Skeletal muscle satellite cell (primary cell): Measurements from ENCODE around the gene OR11A1. TPM values are rescaled to one million over a fixed set of nuclear protein-coding genes. Genes with fewer than 3 reads are reported as not detected.

Experiments used
- H3K27me3 ChIP-seq: 2 replicates; pipeline ENCODE4 v1.7.0; 2013; ENCODE audit warnings: low read length; ENCODE audit not compliant: control insufficient read depth, insufficient read depth
- H3K36me3 ChIP-seq: 2 replicates; pipeline ENCODE4 v1.7.0; 2013; ENCODE audit warnings: mild to moderate bottlenecking, control low read depth, low read length; ENCODE audit not compliant: insufficient read depth
- H3K4me1 ChIP-seq: 2 replicates; pipeline ENCODE4 v1.7.0; 2013; ENCODE audit warnings: low read length; ENCODE audit not compliant: control insufficient read depth, insufficient read depth
- H3K4me2 ChIP-seq: 2 replicates; pipeline ENCODE4 v1.7.0; 2013; ENCODE audit warnings: mild to moderate bottlenecking, low read length
- H3K4me3 ChIP-seq: 2 replicates; pipeline ENCODE4 v1.7.0; 2013; ENCODE audit warnings: low read length
- H3K9ac ChIP-seq: 2 replicates; pipeline ENCODE4 v1.7.0; 2013; ENCODE audit warnings: mild to moderate bottlenecking, low read depth, low read length, moderate library complexity
- H3K9me3 ChIP-seq: replicated peaks from 2 replicates; pipeline ENCODE4 v1.7.0; 2013; ENCODE audit warnings: mild to moderate bottlenecking, control low read depth, low read length
- total RNA-seq: library from RNA; depleted of rRNA; stranded (reverse); fragments of >200 nt; gene quantifications from 2 replicates; pipeline ENCODE4 v1.2.3, GENCODE V29; 2012; rRNA removed

Gene OR11A1
- total RNA-seq = not detected in 2 replicates

GRCh38 chr6:29456971-29457370 is at the start of gene OR11A1, which contains the start of gene OR2H1:
TSS of gene OR11A1 (minus strand) at chr6:29457071. CDS start at chr6:29427641, 29,430 bp downstream.
TSS of gene OR2H1 (plus strand) at chr6:29457155. CDS start at chr6:29461770, 4,615 bp downstream.
- no peaks in the 10 kb centered on the region for H3K36me3 ChIP-seq
- H3K4me3 ChIP-seq = no peak within 1 kb of the TSS
- no peak within 1 kb of the TSS for H3K4me2 ChIP-seq
- H3K9ac ChIP-seq = no peak within 1 kb of the TSS
- no peaks in the 10 kb centered on the region for H3K4me1 ChIP-seq
- no peaks in the 10 kb centered on the region for H3K27me3 ChIP-seq
- H3K9me3 ChIP-seq = no peaks in the 10 kb centered on the region

DNA sequence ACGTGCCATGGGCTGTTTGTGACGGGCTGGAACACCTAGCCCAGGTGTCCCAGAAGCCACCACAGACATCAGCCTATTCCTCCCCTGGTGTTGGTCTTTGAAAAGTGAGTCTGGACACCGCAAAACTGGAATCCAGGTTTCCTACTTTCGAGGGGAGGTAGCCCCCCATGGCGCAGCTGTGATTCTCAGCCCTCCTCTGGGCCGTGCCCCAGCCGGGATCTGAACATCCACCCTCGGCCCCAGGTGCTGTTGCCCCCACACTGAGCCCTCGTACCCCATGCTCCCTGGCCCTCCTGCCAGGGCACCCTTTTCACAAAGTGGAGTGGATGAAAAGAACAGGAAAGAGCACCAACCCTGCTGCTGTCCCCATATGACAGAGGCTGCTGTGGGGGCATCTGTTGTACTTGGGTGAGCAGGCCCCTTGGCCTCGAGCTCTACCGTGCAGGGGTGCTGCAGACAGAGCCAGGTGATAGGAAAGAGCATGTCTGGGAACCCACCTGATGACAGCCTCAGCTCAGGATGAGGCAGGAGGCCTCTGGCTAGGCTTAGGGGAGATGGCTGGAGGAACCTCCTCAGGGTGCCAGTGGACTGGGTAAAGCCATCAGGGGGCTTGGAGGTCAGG is 49.7 kb upstream of the OR11A1 start:
- no peaks in the 10 kb centered on the region for H3K36me3 ChIP-seq
- H3K4me3 ChIP-seq = no peak overlapping the region
- H3K9me3 ChIP-seq = no peaks in the 10 kb centered on the region
- no peak overlapping the region for H3K4me2 ChIP-seq
- H3K4me1 ChIP-seq = no peaks in the 10 kb centered on the region
- no peaks in the 10 kb centered on the region for H3K27me3 ChIP-seq
- H3K9ac ChIP-seq = no peak overlapping the region

DNA sequence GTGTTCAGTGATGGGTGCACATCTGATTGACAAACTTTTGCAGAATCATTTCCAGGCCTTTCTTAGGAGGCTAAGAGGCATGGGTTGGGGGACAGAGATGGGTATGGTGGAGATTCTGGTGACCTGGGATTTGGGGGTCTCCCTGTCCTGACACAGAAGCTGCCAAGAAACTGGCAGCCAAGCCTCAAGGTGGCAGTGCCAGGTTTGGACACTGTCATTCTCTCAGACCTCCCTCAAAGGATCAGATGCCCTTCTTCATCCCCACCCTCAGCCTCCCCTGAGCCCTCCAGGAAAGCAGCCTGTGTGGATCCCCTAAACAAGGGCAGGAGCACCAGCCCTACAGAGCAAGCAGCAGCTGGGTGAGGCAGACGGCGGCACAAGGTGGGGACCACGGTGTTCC is 48.9 kb upstream of the OR11A1 start:
- Histone ChIP-seq H3K9ac (no peak overlapping the region), H3K4me3 (no peak overlapping the region), H3K27me3 (no peaks in the 10 kb centered on the region), H3K4me1 (no peaks in the 10 kb centered on the region), H3K9me3 (no peaks in the 10 kb centered on the region), H3K4me2 (no peak overlapping the region), H3K36me3 (no peaks in the 10 kb centered on the region)

DNA sequence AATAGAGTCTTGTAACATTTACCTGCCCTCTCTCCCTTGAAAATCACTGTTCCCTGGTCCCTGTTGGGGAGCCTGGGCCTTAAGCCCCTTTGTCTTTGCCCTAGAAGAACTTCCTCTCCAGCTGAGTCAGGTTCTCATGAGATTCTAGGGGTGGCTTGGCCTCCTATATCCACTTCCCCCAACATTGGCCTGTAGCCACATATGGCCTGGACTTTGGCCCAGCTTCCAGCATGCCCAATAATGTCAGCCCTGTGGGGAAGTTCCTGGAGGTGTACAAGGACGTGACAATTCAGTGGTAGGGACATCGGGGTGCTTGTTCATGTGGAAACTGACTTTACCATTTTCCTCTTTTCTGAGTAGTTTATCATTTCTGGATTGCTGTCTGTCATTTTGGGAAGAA is 48.1 kb upstream of the OR11A1 start:
- no peak overlapping the region for H3K4me3 ChIP-seq
- no peaks in the 10 kb centered on the region for H3K9me3 ChIP-seq
- no peaks in the 10 kb centered on the region for H3K27me3 ChIP-seq
- no peak overlapping the region for H3K4me2 ChIP-seq
- no peak overlapping the region for H3K9ac ChIP-seq
- no peaks in the 10 kb centered on the region for H3K4me1 ChIP-seq
- H3K36me3 ChIP-seq = no peaks in the 10 kb centered on the region

- H3K4me2 ChIP-seq = no peak overlapping the region
- no peaks in the 10 kb centered on the region for H3K27me3 ChIP-seq
- no peaks in the 10 kb centered on the region for H3K9me3 ChIP-seq
- no peak overlapping the region for H3K4me3 ChIP-seq
- H3K4me1 ChIP-seq = no peaks in the 10 kb centered on the region
- no peak overlapping the region for H3K9ac ChIP-seq
- no peaks in the 10 kb centered on the region for H3K36me3 ChIP-seq
Measured at GRCh38 chr6:29502597-29502996, 45.7 kb upstream of the OR11A1 start.

DNA sequence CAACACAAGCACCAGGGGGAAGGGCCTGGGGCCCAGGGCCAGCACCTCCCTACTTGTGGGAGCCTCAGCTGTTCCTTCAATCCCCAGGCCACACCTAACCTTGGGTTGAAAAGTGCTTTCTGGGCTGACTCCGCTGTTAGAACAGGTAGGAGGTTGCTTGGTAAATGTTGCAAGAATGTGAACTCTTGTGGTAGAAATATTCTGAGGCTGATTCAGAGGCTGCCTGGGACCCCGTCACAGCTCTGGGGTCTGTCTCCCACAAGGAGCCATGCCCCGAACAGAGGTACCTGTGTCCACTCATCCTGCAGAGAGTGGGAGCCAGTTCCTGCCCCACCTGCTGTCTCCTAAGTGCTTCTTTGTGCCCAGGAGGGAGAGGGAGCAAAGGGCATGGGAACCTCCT is 45.3 kb upstream of the OR11A1 start:
- Histone ChIP-seq H3K4me1 (no peaks in the 10 kb centered on the region), H3K9me3 (no peaks in the 10 kb centered on the region), H3K36me3 (no peaks in the 10 kb centered on the region), H3K4me2 (no peak overlapping the region), H3K27me3 (no peaks in the 10 kb centered on the region), H3K9ac (no peak overlapping the region), H3K4me3 (no peak overlapping the region)

GRCh38 chr6:29501106-29501505 is 44.2 kb upstream of the OR11A1 start:
- H3K9me3 ChIP-seq = no peaks in the 10 kb centered on the region
- no peaks in the 10 kb centered on the region for H3K36me3 ChIP-seq
- no peaks in the 10 kb centered on the region for H3K27me3 ChIP-seq
- H3K4me1 ChIP-seq = no peaks in the 10 kb centered on the region
- H3K4me3 ChIP-seq = no peak overlapping the region
- H3K4me2 ChIP-seq = no peak overlapping the region
- H3K9ac ChIP-seq = no peak overlapping the region

GRCh38 chr6:29500594-29500993 is 43.7 kb upstream of the OR11A1 start:
- no peaks in the 10 kb centered on the region for H3K27me3 ChIP-seq
- H3K4me3 ChIP-seq = no peak overlapping the region
- no peaks in the 10 kb centered on the region for H3K9me3 ChIP-seq
- H3K4me2 ChIP-seq = no peak overlapping the region
- no peaks in the 10 kb centered on the region for H3K4me1 ChIP-seq
- no peak overlapping the region for H3K9ac ChIP-seq
- H3K36me3 ChIP-seq = no peaks in the 10 kb centered on the region

DNA sequence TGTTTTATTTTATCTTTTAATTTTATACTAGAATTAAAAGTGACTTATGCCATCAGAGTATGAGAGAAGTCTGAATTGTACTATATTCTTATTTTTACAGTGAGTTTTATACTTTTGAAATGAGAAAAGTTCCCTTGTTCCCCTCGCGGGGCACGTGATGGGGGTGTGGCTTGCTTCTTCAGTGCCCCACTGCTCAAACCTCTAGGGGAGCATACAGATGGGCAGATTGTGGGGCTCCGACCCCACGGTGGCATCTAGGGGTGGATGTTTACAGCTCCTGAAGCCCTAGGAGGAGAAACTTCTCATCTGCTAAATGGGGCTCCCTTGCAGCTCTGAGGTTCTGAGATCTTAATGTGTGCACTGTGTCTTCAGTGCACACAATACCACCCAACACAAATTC is 42.8 kb upstream of the OR11A1 start:
- Histone ChIP-seq H3K9me3 (no peaks in the 10 kb centered on the region), H3K36me3 (no peaks in the 10 kb centered on the region), H3K27me3 (no peaks in the 10 kb centered on the region), H3K9ac (no peak overlapping the region), H3K4me2 (no peak overlapping the region), H3K4me3 (no peak overlapping the region), H3K4me1 (no peaks in the 10 kb centered on the region)

DNA sequence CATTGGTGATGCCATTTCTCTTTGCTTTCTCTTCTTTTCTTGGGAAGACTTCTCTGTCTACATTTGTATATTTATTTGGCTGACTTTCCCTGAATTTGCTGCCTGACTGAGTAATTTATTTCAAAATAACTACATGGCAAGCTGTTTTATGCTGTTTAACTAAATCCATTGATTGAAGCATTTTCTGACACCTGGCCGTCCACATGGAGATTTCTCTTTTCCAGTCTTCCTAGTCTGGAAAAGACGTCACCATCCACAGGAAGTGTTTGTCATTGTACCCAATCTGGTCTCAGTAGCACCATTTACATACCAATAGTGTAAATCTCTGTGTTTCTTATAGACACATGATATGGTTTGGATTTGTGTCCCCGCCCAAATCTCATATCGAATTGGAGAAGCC is 40.1 kb upstream of the OR11A1 start:
- no peak overlapping the region for H3K4me3 ChIP-seq
- H3K27me3 ChIP-seq = no peaks in the 10 kb centered on the region
- H3K4me2 ChIP-seq = no peak overlapping the region
- H3K4me1 ChIP-seq = no peaks in the 10 kb centered on the region
- no peaks in the 10 kb centered on the region for H3K36me3 ChIP-seq
- H3K9me3 ChIP-seq = no peaks in the 10 kb centered on the region
- H3K9ac ChIP-seq = no peak overlapping the region

GRCh38 chr6:29495571-29495970 is 38.7 kb upstream of the OR11A1 start:
- H3K4me3 ChIP-seq = no peak overlapping the region
- H3K9ac ChIP-seq = no peak overlapping the region
- no peak overlapping the region for H3K4me2 ChIP-seq
- no peaks in the 10 kb centered on the region for H3K27me3 ChIP-seq
- no peaks in the 10 kb centered on the region for H3K36me3 ChIP-seq
- no peaks in the 10 kb centered on the region for H3K4me1 ChIP-seq
- H3K9me3 ChIP-seq = no peaks in the 10 kb centered on the region

- Histone ChIP-seq H3K4me2 (no peak overlapping the region), H3K36me3 (no peaks in the 10 kb centered on the region), H3K4me1 (no peaks in the 10 kb centered on the region), H3K9me3 (no peaks in the 10 kb centered on the region), H3K27me3 (no peaks in the 10 kb centered on the region), H3K9ac (no peak overlapping the region), H3K4me3 (no peak overlapping the region)
Measured at GRCh38 chr6:29494131-29494530, 37.3 kb upstream of the OR11A1 start.
